GM21381 (cell line): Measurements from ENCODE around the gene MAP2K7.

ENCODE experiments used
- ATAC-seq: cut with Tn5 transposase; IDR thresholded peaks from one replicate; pipeline ENCODE4 v1.9.1; 2021; ENCODE audit warnings: mild to moderate bottlenecking, moderate library complexity; ENCODE audit not compliant: unreplicated experiment

MAP2K7 gene

GRCh38 chr19:7918615-7919421 lies 15.1 kb downstream of the MAP2K7 start:
- ATAC-seq = no peak

- peak; percentile 58 for ATAC-seq
Measured at GRCh38 chr19:7919610-7920518, 16.2 kb downstream of the MAP2K7 start, which contains the start of gene SNAPC2. Gene SNAPC2, plus strand, starts transcription at chr19:7920338. Its CDS starts 29 bp downstream, at chr19:7920367.

- ATAC-seq = peak; percentile 41
Measured at GRCh38 chr19:7920519-7921301, 17.0 kb downstream of the MAP2K7 start.

GRCh38 chr19:7921302-7921966 lies 17.8 kb downstream of the MAP2K7 start:
- ATAC-seq = no peak

GRCh38 chr19:7921967-7922835 lies 18.5 kb downstream of the MAP2K7 start:
- ATAC-seq = no peak

GRCh38 chr19:7922836-7923195 lies 19.1 kb downstream of the MAP2K7 start:
- ATAC-seq = no peak

GRCh38 chr19:7923295-7924191 lies 19.9 kb downstream of the MAP2K7 start:
- ATAC-seq = no peak

GRCh38 chr19:7924241-7924640 lies 20.6 kb downstream of the MAP2K7 start:
- no peak for ATAC-seq

GRCh38 chr19:7924651-7925170 lies 21.0 kb downstream of the MAP2K7 start:
- no peak for ATAC-seq

- no peak for ATAC-seq
Measured at GRCh38 chr19:7925171-7925851, 21.6 kb downstream of the MAP2K7 start.

GRCh38 chr19:7926021-7926726 lies 22.5 kb downstream of the MAP2K7 start, which contains the start of gene CTXN1:
Gene CTXN1, minus strand, starts transcription at chr19:7926135. Its CDS starts 597 bp downstream, at chr19:7925538.
- ATAC-seq = no peak

GRCh38 chr19:7926727-7927604 lies 23.3 kb downstream of the MAP2K7 start:
- no peak for ATAC-seq

GRCh38 chr19:7927605-7928333 lies 24.1 kb downstream of the MAP2K7 start:
- no peak for ATAC-seq

GRCh38 chr19:7928334-7928706 lies 24.6 kb downstream of the MAP2K7 start:
- no peak for ATAC-seq
